Measurements from ENCODE around the gene PIN1. TPM values are rescaled to one million over a fixed set of nuclear protein-coding genes. Genes with fewer than 3 reads are reported as not detected.

PIN1 gene
- total RNA-seq, 1 experiment from 2014 or later, result 63.3 TPM

- CTCF ChIA-PET, result no interaction called here
- Histone ChIP-seq H3K9me3 (no peaks in the 10 kb centered on the region), H3K4me1 (no peaks in the 10 kb centered on the region), H3K27me3 (replicated peaks; ENCODE audit: control insufficient read depth, insufficient read depth, low read length) (no peaks in the 10 kb centered on the region), H3K4me3 (ENCODE audit: low read depth, low read length) (no peak overlapping the region), H3K36me3 (ENCODE audit: control insufficient read depth, insufficient read depth, low read length) (no peaks in the 10 kb centered on the region)
- Mint-ChIP-seq H3K36me3 (ENCODE audit: insufficient read depth, unreplicated experiment) (peaks cover 7% of the 10 kb centered on the region), H3K4me3 (ENCODE audit: unreplicated experiment) (no peak overlapping the region), H3K27me3 (ENCODE audit: insufficient read depth, unreplicated experiment) (no peaks in the 10 kb centered on the region), H3K27ac (ENCODE audit: unreplicated experiment) (no peak overlapping the region), H3K4me1 (ENCODE audit: low read depth, unreplicated experiment) (no peaks in the 10 kb centered on the region), H3K9me3 (ENCODE audit: unreplicated experiment) (peaks cover 10% of the 10 kb centered on the region)
- TF ChIP-seq CTCF (IDR thresholded peaks at IDR 0.05; ENCODE audit: insufficient read depth in 1 of 2, low read depth in 1 of 2, low read length in 1 of 2, severe bottlenecking in 1 of 2, unreplicated experiment in 1 of 2), result no peak
- DNase-seq, result no peak
- BruUV-seq (replicated peaks), result no TSS peak
- intact Hi-C loops (cut with micrococcal nuclease; ENCODE audit: unreplicated experiment), result no loop called here
- POLR2A ChIA-PET, result no interaction called here
Observed at GRCh38 chr19:9850235-9850959, 15.3 kb downstream of the PIN1 start.

- no peaks in the 10 kb centered on the region for H3K27me3 Mint-ChIP-seq (ENCODE audit: insufficient read depth, unreplicated experiment)
- CTCF ChIA-PET, result no interaction called here
- no peak overlapping the region for H3K4me3 Mint-ChIP-seq (ENCODE audit: unreplicated experiment)
Observed at GRCh38 chr19:9854282-9854846, 19.2 kb downstream of the PIN1 start.

GRCh38 chr19:9856609-9857008 lies 21.5 kb downstream of the PIN1 start:
- no peak for TF ChIP-seq CTCF (IDR thresholded peaks at IDR 0.05; ENCODE audit: insufficient read depth in 1 of 2, low read depth in 1 of 2, low read length in 1 of 2, severe bottlenecking in 1 of 2, unreplicated experiment in 1 of 2)
- no peaks in the 10 kb centered on the region for H3K36me3 ChIP-seq (ENCODE audit: control insufficient read depth, insufficient read depth, low read length)
- Mint-ChIP-seq H3K27ac (ENCODE audit: unreplicated experiment) (no peak overlapping the region), H3K27me3 (ENCODE audit: insufficient read depth, unreplicated experiment) (no peaks in the 10 kb centered on the region), H3K4me3 (ENCODE audit: unreplicated experiment) (no peak overlapping the region), H3K4me1 (ENCODE audit: low read depth, unreplicated experiment) (no peaks in the 10 kb centered on the region), H3K9me3 (ENCODE audit: unreplicated experiment) (peaks cover 10% of the 10 kb centered on the region), H3K36me3 (ENCODE audit: insufficient read depth, unreplicated experiment) (peaks cover 7% of the 10 kb centered on the region)
- no TSS peak for BruUV-seq (replicated peaks)
- DNase-seq, result no peak
- H3K4me3 ChIP-seq (ENCODE audit: low read depth, low read length), result no peak overlapping the region
- H3K4me1 ChIP-seq, result no peaks in the 10 kb centered on the region
- intact Hi-C loops (cut with micrococcal nuclease; ENCODE audit: unreplicated experiment), result no loop called here
- no peaks in the 10 kb centered on the region for H3K9me3 ChIP-seq
- no peaks in the 10 kb centered on the region for H3K27me3 ChIP-seq (replicated peaks; ENCODE audit: control insufficient read depth, insufficient read depth, low read length)
- POLR2A ChIA-PET, result interaction anchor here (0.7 kb wide), 1 partner anchor 272 kb away, joined by 3 read pairs; the partner anchor contains the start of gene ZNF121
- CTCF ChIA-PET, result no interaction called here

More at GRCh38 chr19:9854282-9854846, 19.2 kb downstream of the PIN1 start:
- intact Hi-C loops (cut with micrococcal nuclease; ENCODE audit: unreplicated experiment), result no loop called here
- POLR2A ChIA-PET, result no interaction called here
- Histone ChIP-seq H3K4me1 (no peaks in the 10 kb centered on the region), H3K9me3 (no peaks in the 10 kb centered on the region), H3K4me3 (ENCODE audit: low read depth, low read length) (no peak overlapping the region), H3K36me3 (ENCODE audit: control insufficient read depth, insufficient read depth, low read length) (no peaks in the 10 kb centered on the region), H3K27me3 (replicated peaks; ENCODE audit: control insufficient read depth, insufficient read depth, low read length) (no peaks in the 10 kb centered on the region)
- no TSS peak for BruUV-seq (replicated peaks)
- DNase-seq, result no peak
- H3K4me1 Mint-ChIP-seq (ENCODE audit: low read depth, unreplicated experiment), result no peaks in the 10 kb centered on the region
- TF ChIP-seq CTCF (IDR thresholded peaks at IDR 0.05; ENCODE audit: insufficient read depth in 1 of 2, low read depth in 1 of 2, low read length in 1 of 2, severe bottlenecking in 1 of 2, unreplicated experiment in 1 of 2), result no peak
- peaks cover 7% of the 10 kb centered on the region for H3K36me3 Mint-ChIP-seq (ENCODE audit: insufficient read depth, unreplicated experiment)
- peaks cover 10% of the 10 kb centered on the region for H3K9me3 Mint-ChIP-seq (ENCODE audit: unreplicated experiment)
- H3K27ac Mint-ChIP-seq (ENCODE audit: unreplicated experiment), result no peak overlapping the region

All from Caco-2 (cell line).